Adrenal gland (tissue), 5 donors: ENCODE data around the gene PRDX5.

Experiments
- CTCF ChIP-seq, 6 experiments: fragments of 450-650 bp in 4 of 6; fragments of 200-600 bp in 2 of 6; sonication (generic) in 1 of 6; IDR thresholded peaks; 1 replicate in 5 of 6; 2 replicates in 1 of 6; pipeline versions ENCODE4 v1.5.1 to v1.8.0; 2016 to 2021; ENCODE audit warnings: antibody characterized with exemption in 6 of 6, mild to moderate bottlenecking in 2 of 6, moderate library complexity in 1 of 6
- POLR2A ChIP-seq, 2 donors: fragments of 450-650 bp; IDR thresholded peaks; one replicate each; pipeline ENCODE4 v1.6.1; 2017; ENCODE audit warnings: antibody characterized with exemption in 2 of 2, mild to moderate bottlenecking in 2 of 2, moderate library complexity in 1 of 2
- donor health status: DM: no; HTN: no; CAD: no.

- TF ChIP-seq POLR2A (IDR thresholded peaks at IDR 0.05) (no peak), CTCF (IDR thresholded peaks at IDR 0.05) (no peak)
Observed at GRCh38 chr11:64353715-64354506, 36.0 kb downstream of the PRDX5 start.
